ENCODE results near the gene GPC6. TPM values are rescaled to one million over a fixed set of nuclear protein-coding genes. Genes with fewer than 3 reads are reported as not detected.

The GPC6 gene
- total and polyA plus RNA-seq, 9 of the 15 experiments (the other 6 are each of a cell fraction or from before 2014, with no cell fraction given): under 0.01 to 0.20 (median 0.01) TPM; not detected in 4

DNA sequence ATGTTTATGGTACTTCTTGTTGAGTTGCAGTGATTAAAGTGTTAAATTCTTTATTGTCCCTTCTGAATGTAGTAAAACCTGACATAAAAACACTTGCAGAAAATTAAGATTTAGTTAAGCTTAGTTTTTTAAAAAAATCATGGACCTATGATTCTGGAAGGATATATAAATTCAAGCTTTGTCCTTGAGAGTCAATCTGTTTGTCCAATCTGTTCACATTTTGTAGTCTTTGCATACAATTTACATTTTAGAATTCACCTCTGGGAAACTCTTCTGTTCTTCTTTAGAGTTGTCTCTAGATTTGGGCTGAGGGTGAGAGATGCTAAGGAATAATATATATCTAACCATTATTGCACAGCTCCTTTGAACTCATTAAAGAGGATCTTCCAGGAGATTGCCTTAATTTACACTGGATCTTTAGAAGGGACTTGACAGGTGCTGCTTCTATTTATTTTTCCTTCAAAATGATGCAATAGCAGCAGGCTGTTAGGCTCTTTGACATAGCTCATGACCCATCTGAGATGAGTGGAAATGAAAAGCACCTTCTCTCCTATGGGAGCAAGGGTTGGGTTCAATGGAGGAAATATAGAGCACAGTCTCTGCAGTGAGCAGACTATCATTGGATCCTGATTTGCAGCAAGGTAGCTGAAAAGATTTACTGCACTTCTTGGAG, 433.9 kb downstream of the GPC6 start:
- in situ Hi-C loops (cut with MboI): no loop called here
- ChIA-PET CTCF (ENCODE audit: low intra/inter-chr PET ratio) (no interaction called here), POLR2A (no interaction called here)
- BruUV-seq (replicated peaks): no TSS peak
- FAIRE-seq (no peak), DNase-seq (ENCODE audit: extremely low read depth in 1 of 4, low spot score in 3 of 4) (no peak), ATAC-seq (no peak)
- Histone ChIP-seq H3K27me3 (ENCODE audit: control insufficient read depth in 2 of 2, insufficient read depth in 2 of 2, low read length in 2 of 2) (no peaks in the 10 kb centered on the region), H3K9me1 (ENCODE audit: control insufficient read depth, insufficient read depth, low read length) (no peaks in the 10 kb centered on the region), H4K20me1 (replicated peaks; ENCODE audit: control insufficient read depth, insufficient read depth, low read length) (no peaks in the 10 kb centered on the region), H3K4me1 (replicated peaks in 1 of 2; ENCODE audit: control insufficient read depth in 2 of 2, insufficient read depth in 2 of 2, low read length in 2 of 2) (no peaks in the 10 kb centered on the region), H3K79me2 (ENCODE audit: control insufficient read depth, insufficient read depth, low read length) (no peaks in the 10 kb centered on the region), H2AFZ (ENCODE audit: low read depth, low read length) (no peak overlapping the region), H3K36me3 (ENCODE audit: control insufficient read depth, insufficient read depth, low read length) (no peaks in the 10 kb centered on the region), H3K4me3 (no peak overlapping the region), H3K9ac (ENCODE audit: insufficient read depth in 1 of 2, low read depth in 2 of 2, low read length in 2 of 2) (no peak overlapping the region), H3K9me3 (replicated peaks; ENCODE audit: control insufficient read depth, insufficient read depth, low read depth, low read length) (no peaks in the 10 kb centered on the region), H3K27ac (ENCODE audit: extremely low read depth, low read depth, low read length) (no peak overlapping the region), H3K4me2 (ENCODE audit: insufficient read depth, low read length) (no peak overlapping the region)
- TF ChIP-seq ZNF77 (CRISPR knock-in tag; IDR thresholded peaks at IDR 0.05) (no peak), CEBPZ (IDR thresholded peaks at IDR 0.05; ENCODE audit: borderline replicate concordance, low read depth, low read length) (no peak), ZBTB11 (CRISPR knock-in tag; IDR thresholded peaks at IDR 0.05) (no peak), ZZZ3 (IDR thresholded peaks at IDR 0.05) (no peak)
- intact Hi-C loops (cut with micrococcal nuclease): no loop called here
